Femur (tissue), 1 donor: ENCODE data around the gene TNS2.
"Not testable (repeated sequence)": the region's sequence is repeated elsewhere in the genome, so short reads cannot be mapped to it uniquely, and the experiment has no call there.

ENCODE experiments used
- DNase-seq: peaks from one replicate; pipeline ENCODE4 v3.0.0-alpha.2; 2017

The TNS2 gene

GRCh38 chr12:53049571-53050318, at the start of gene TNS2:
Gene TNS2, plus strand, starts transcription at chr12:53050065. Its CDS starts 121 bp downstream, at chr12:53050186.
- DNase-seq: peak; percentile 87

- no peak for DNase-seq
Observed at GRCh38 chr12:53004178-53004577, 45.7 kb upstream of the TNS2 start.

GRCh38 chr12:53004582-53004981, 45.3 kb upstream of the TNS2 start:
- no peak for DNase-seq

GRCh38 chr12:53005215-53005985, 44.5 kb upstream of the TNS2 start:
- peak; percentile 43 for DNase-seq

GRCh38 chr12:53005986-53006809, 43.7 kb upstream of the TNS2 start, which contains the start of gene EIF4B:
Gene EIF4B, plus strand, starts transcription at chr12:53006456. Its CDS starts 28 bp downstream, at chr12:53006484.
- DNase-seq: peak; percentile 100

- DNase-seq: peak; percentile 84
Observed at GRCh38 chr12:53006810-53007309, 43.0 kb upstream of the TNS2 start.

GRCh38 chr12:53007343-53007742, 42.5 kb upstream of the TNS2 start:
- no peak for DNase-seq

GRCh38 chr12:53008760-53009159, 41.1 kb upstream of the TNS2 start:
- not testable (repeated sequence) for DNase-seq

- no peak for DNase-seq
Observed at GRCh38 chr12:53010955-53011354, 38.9 kb upstream of the TNS2 start.

GRCh38 chr12:53011889-53012288, 38.0 kb upstream of the TNS2 start:
- DNase-seq: no peak

GRCh38 chr12:53012928-53013327, 36.9 kb upstream of the TNS2 start:
- DNase-seq: no peak

- DNase-seq: no peak
Observed at GRCh38 chr12:53014709-53015108, 35.2 kb upstream of the TNS2 start.

- DNase-seq: no peak
Observed at GRCh38 chr12:53025250-53025649, 24.6 kb upstream of the TNS2 start.

GRCh38 chr12:53027014-53027413, 22.9 kb upstream of the TNS2 start:
- not testable (repeated sequence) for DNase-seq

- DNase-seq: no peak
Observed at GRCh38 chr12:53031616-53032015, 18.2 kb upstream of the TNS2 start.

- not testable (repeated sequence) for DNase-seq
Observed at GRCh38 chr12:53033832-53034231, 16.0 kb upstream of the TNS2 start.

- DNase-seq: no peak
Observed at GRCh38 chr12:53034459-53034858, 15.4 kb upstream of the TNS2 start.

- DNase-seq: no peak
Observed at GRCh38 chr12:53036802-53037201, 13.1 kb upstream of the TNS2 start.

- DNase-seq: no peak
Observed at GRCh38 chr12:53039851-53040250, 10.0 kb upstream of the TNS2 start.

- no peak for DNase-seq
Observed at GRCh38 chr12:53042607-53043454, 7.0 kb upstream of the TNS2 start.

- DNase-seq: peak; percentile 83
Observed at GRCh38 chr12:53044052-53044581, 5.7 kb upstream of the TNS2 start.
